GM12891 (cell line): Measurements from ENCODE around the gene BEND5.

Experiments used
- POLR2A ChIP-seq: IDR thresholded peaks from 2 replicates; pipeline ENCODE4 v1.6.1; 2011; ENCODE audit warnings: low read depth, low read length, control low read depth
- POLR2AphosphoS5 ChIP-seq: IDR thresholded peaks from 2 replicates; pipeline ENCODE4 v1.6.1; 2011; ENCODE audit warnings: low read depth, low read length, control low read depth
- TAF1 ChIP-seq: IDR thresholded peaks from 2 replicates; pipeline ENCODE4 v1.6.1; 2011; ENCODE audit warnings: low read depth, low read length, control low read depth

- TF ChIP-seq POLR2A: no peak
- TF ChIP-seq TAF1: no peak
- no peak for TF ChIP-seq POLR2AphosphoS5
Observed at GRCh38 chr1:48792961-48793360, 16.3 kb upstream of the BEND5 start.
